Transverse colon (tissue), 4 donors: ENCODE results near the gene CACNA1S. TPM values are rescaled to one million over a fixed set of nuclear protein-coding genes. Genes with fewer than 3 reads are reported as not detected.
A peak's percentile ranks its signal among the peaks of the same experiment; 100 is the strongest.

Experiments
- DNase-seq: peaks from one replicate; pipeline ENCODE4 v3.0.0-alpha.2; 2019
- H3K27ac ChIP-seq, 4 donors: fragments of 200-600 bp; sonication (generic); 2 replicates each; pipeline ENCODE4 v1.5.1; 2016 to 2018; ENCODE audit warnings: inconsistent platforms in 4 of 4
- H3K27me3 ChIP-seq: fragments of 200-600 bp; sonication (generic); 2 replicates; pipeline ENCODE4 v1.5.1; 2017; ENCODE audit warnings: inconsistent platforms
- H3K36me3 ChIP-seq, 4 donors: fragments of 200-600 bp; sonication (generic); 2 replicates each; pipeline ENCODE4 v1.5.1; 2017 to 2019; ENCODE audit warnings: inconsistent platforms in 4 of 4
- H3K4me1 ChIP-seq, 4 donors: fragments of 200-600 bp; sonication (generic); 2 replicates each; pipeline ENCODE4 v1.5.1; 2017 to 2020; ENCODE audit warnings: inconsistent platforms in 4 of 4
- H3K4me3 ChIP-seq, 4 donors: fragments of 200-600 bp; sonication (generic); 1 replicate in 1 of 4; 2 replicates in 3 of 4; pipeline versions ENCODE4 v1.5.1 to v1.6.1; 2017 to 2019; ENCODE audit warnings: inconsistent platforms in 4 of 4
- H3K9me3 ChIP-seq, 2 donors: fragments of 200-600 bp; sonication (generic); 2 replicates each; pipeline ENCODE4 v1.5.1; 2017 to 2019; ENCODE audit warnings: inconsistent platforms in 2 of 2
- EP300 ChIP-seq: sonication (generic); formaldehyde crosslinking; IDR thresholded peaks from one replicate; pipeline ENCODE4 v1.6.1; 2017; ENCODE audit warnings: antibody characterized with exemption, low read depth
- POLR2A ChIP-seq: fragments of 450-650 bp; IDR thresholded peaks from one replicate; pipeline ENCODE4 v1.6.1; 2016; ENCODE audit warnings: antibody characterized with exemption, mild to moderate bottlenecking, moderate library complexity
- POLR2AphosphoS5 ChIP-seq, 3 donors: sonication (generic); formaldehyde crosslinking; IDR thresholded peaks; one replicate each; pipeline ENCODE4 v1.6.1; 2016; ENCODE audit warnings: antibody characterized with exemption in 3 of 3
- WGBS, 2 donors: methylation state at CpG; one replicate each; pipeline ENCODE4 v1.1.5; 2018; ENCODE audit warnings: low coverage in 1 of 2; 5-methylcytosine and 5-hydroxymethylcytosine counted together
- in situ Hi-C, 4 donors: fragments of 200-750 bp; cut with MboI; loops; one replicate each; pipeline versions ENCODE4 v1.15.0 to v1.15.1; 2017; ENCODE audit warnings: low sequenced_read_pairs in 3 of 4, low pct_ligation_motif_present in 1 of 4, low pct_unique_long_range_greater_than_20kb in 1 of 4
- intact Hi-C: fragments of 100-400 bp; cut with DNase I; formaldehyde crosslinking; loops from one replicate; pipeline ENCODE4 v1.15.1; 2023; ENCODE audit warnings: low total_unique reads
- total RNA-seq, 4 donors: library from RNA; depleted of rRNA; stranded (reverse); fragments of >200 nt; gene quantifications; one replicate each; pipeline ENCODE4 v1.1.0, GENCODE V29; 2016
- TF ChIP-seq, protein P1 (sequence below), 5 experiments: fragments of 200-600 bp in 3 of 5; fragments of 450-650 bp in 2 of 5; sonication (generic) in 3 of 5; IDR thresholded peaks; 1 replicate in 2 of 5; 2 replicates in 3 of 5; pipeline ENCODE4 v1.5.1; 2016 to 2017; ENCODE audit warnings: antibody characterized with exemption in 5 of 5, inconsistent platforms in 3 of 5, mild to moderate bottlenecking in 2 of 5, moderate library complexity in 1 of 5

Gene CACNA1S
- total RNA-seq, 4 donors from 2014 or later, result not detected

GRCh38 chr1:201122321-201122957 lies 10.2 kb upstream of the CACNA1S start:
- Histone ChIP-seq H3K4me1 (peaks cover 0 to 2% (median 0%) of the 10 kb centered on the region in 4 donors), H3K27ac (no peak overlapping the region), H3K27me3 (peaks cover 21% of the 10 kb centered on the region), H3K4me3 (no peak overlapping the region), H3K36me3 (no peaks in the 10 kb centered on the region), H3K9me3 (no peaks in the 10 kb centered on the region)
- in situ Hi-C loops, result loop anchor here in 1 of 4 donors (25.0 kb wide), 1 partner anchor 135 kb away; no protein-coding TSS in a partner anchor
- TF ChIP-seq, protein P1, sequence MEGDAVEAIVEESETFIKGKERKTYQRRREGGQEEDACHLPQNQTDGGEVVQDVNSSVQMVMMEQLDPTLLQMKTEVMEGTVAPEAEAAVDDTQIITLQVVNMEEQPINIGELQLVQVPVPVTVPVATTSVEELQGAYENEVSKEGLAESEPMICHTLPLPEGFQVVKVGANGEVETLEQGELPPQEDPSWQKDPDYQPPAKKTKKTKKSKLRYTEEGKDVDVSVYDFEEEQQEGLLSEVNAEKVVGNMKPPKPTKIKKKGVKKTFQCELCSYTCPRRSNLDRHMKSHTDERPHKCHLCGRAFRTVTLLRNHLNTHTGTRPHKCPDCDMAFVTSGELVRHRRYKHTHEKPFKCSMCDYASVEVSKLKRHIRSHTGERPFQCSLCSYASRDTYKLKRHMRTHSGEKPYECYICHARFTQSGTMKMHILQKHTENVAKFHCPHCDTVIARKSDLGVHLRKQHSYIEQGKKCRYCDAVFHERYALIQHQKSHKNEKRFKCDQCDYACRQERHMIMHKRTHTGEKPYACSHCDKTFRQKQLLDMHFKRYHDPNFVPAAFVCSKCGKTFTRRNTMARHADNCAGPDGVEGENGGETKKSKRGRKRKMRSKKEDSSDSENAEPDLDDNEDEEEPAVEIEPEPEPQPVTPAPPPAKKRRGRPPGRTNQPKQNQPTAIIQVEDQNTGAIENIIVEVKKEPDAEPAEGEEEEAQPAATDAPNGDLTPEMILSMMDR (IDR thresholded peaks at IDR 0.05), result no peak
- TF ChIP-seq EP300 (no peak), POLR2AphosphoS5 (IDR thresholded peaks at IDR 0.05) (no peak), POLR2A (no peak)
- intact Hi-C loops, result no loop called here
- WGBS, 2 donors, result 90% methylated on average over 10 of the region's 10 CpGs; no CpG with 5 or more reads in 1 of the 2 donors
- DNase-seq, result no peak

- H3K9me3 ChIP-seq, result no peaks in the 10 kb centered on the region
- peaks cover 0 to 6% (median 3%) of the 10 kb centered on the region in 4 donors for H3K4me1 ChIP-seq
- in situ Hi-C loops (loop anchor here in 2 of 4 donors (10.0 to 25.0 kb wide), 2 partner anchors 132 to 145 kb away; no protein-coding TSS in a partner anchor), intact Hi-C loops (no loop called here)
- H3K4me3 ChIP-seq, result no peak overlapping the region
- WGBS, 2 donors, result 24 to 40% methylated on average over 5 to 14 of the region's 14 CpGs
- H3K27ac ChIP-seq, result no peak overlapping the region
- no peaks in the 10 kb centered on the region for H3K36me3 ChIP-seq
- TF ChIP-seq EP300 (no peak), POLR2AphosphoS5 (IDR thresholded peaks at IDR 0.05) (no peak), POLR2A (no peak)
- TF ChIP-seq, protein P1 (IDR thresholded peaks at IDR 0.05), result peak; percentile 43 to 61 (median 53)
- peaks cover 25% of the 10 kb centered on the region for H3K27me3 ChIP-seq
- DNase-seq, result peak; percentile 31
Observed at GRCh38 chr1:201119206-201120197, 7.3 kb upstream of the CACNA1S start.

DNA sequence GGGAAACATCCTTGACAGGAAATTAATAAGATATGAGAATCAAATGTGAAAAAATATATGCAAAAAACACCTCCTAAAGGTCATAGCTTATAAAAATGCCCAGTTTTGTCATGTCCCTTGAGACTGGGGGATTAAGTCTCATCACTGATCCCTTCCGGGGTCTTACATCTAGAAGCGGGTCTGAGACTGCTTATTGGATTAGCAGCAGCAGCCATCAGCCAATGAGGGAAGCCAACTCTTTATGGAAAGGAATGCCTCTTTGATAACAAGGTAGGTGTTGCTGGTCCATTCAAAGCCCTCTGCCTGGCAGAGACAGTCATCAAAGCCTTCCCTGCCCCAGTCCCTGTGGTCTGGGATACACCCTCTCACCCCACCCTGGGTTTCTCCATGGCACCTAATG lies 3.9 kb upstream of the CACNA1S start:
- peaks cover 0 to 11% (median 7%) of the 10 kb centered on the region in 4 donors for H3K4me1 ChIP-seq
- intact Hi-C loops, result no loop called here
- no peaks in the 10 kb centered on the region for H3K36me3 ChIP-seq
- H3K4me3 ChIP-seq, result no peak overlapping the region
- TF ChIP-seq EP300 (no peak), POLR2A (no peak), POLR2AphosphoS5 (IDR thresholded peaks at IDR 0.05) (no peak)
- TF ChIP-seq, protein P1 (IDR thresholded peaks at IDR 0.05), result no peak
- peaks cover 7% of the 10 kb centered on the region for H3K27me3 ChIP-seq
- DNase-seq, result no peak
- WGBS, 2 donors, result 60 to 88% methylated on average over 1 to 2 of the region's 2 CpGs
- H3K27ac ChIP-seq, result no peak overlapping the region
- in situ Hi-C loops, result loop anchor here in 2 of 4 donors (10.0 to 25.0 kb wide), 2 partner anchors 129 to 141 kb away; no protein-coding TSS in a partner anchor
- no peaks in the 10 kb centered on the region for H3K9me3 ChIP-seq
